Heart right ventricle (tissue), 16 donors: Measurements from ENCODE around the gene TIMP3. TPM values are rescaled to one million over a fixed set of nuclear protein-coding genes. Genes with fewer than 3 reads are reported as not detected.

ENCODE experiments used
- ATAC-seq, 8 donors: fragments of 200-7000 bp; cut with Tn5 transposase; one replicate each; pipeline ENCODE4 v1.9.1; 2020; ENCODE audit warnings: mild to moderate bottlenecking in 8 of 8, moderate library complexity in 8 of 8, moderate number of reproducible peaks in 1 of 8
- DNase-seq, 2 donors: peaks; one replicate each; pipeline ENCODE4 v3.0.0-alpha.2; 2020
- H3K27ac ChIP-seq, 10 donors: fragments of 200-600 bp; sonication (generic) in 2 of 10; one replicate each; pipeline versions ENCODE4 v1.5.0 to v1.8.0; 2020 to 2022; ENCODE audit warnings: mild to moderate bottlenecking in 3 of 10
- H3K27me3 ChIP-seq, 7 donors: fragments of 200-600 bp; one replicate each; pipeline ENCODE4 v1.8.0; 2021 to 2022; ENCODE audit warnings: mild to moderate bottlenecking in 2 of 7
- H3K36me3 ChIP-seq, 9 donors: fragments of 200-600 bp; sonication (generic) in 1 of 9; one replicate each; pipeline versions ENCODE4 v1.5.0 to v1.8.0; 2020 to 2022; ENCODE audit warnings: mild to moderate bottlenecking in 2 of 9
- H3K4me1 ChIP-seq, 9 donors: fragments of 200-600 bp; sonication (generic) in 1 of 9; one replicate each; pipeline versions ENCODE4 v1.5.0 to v1.8.0; 2020 to 2022; ENCODE audit warnings: mild to moderate bottlenecking in 4 of 9
- H3K4me3 ChIP-seq, 10 donors: fragments of 200-600 bp; sonication (generic) in 2 of 10; one replicate each; pipeline versions ENCODE4 v1.5.0 to v1.8.0; 2020 to 2022; ENCODE audit warnings: mild to moderate bottlenecking in 7 of 10, moderate library complexity in 2 of 10
- H3K9me3 ChIP-seq, 11 donors: fragments of 200-600 bp in 10 of 11; sonication (generic) in 2 of 11; one replicate each; pipeline versions ENCODE4 v1.5.0 to v1.8.0; 2013 to 2022; ENCODE audit warnings: mild to moderate bottlenecking in 2 of 11, control low read depth in 1 of 11, moderate library complexity in 1 of 11
- CTCF ChIP-seq, 9 donors: fragments of 200-600 bp; sonication (generic) in 2 of 9; IDR thresholded peaks; one replicate each; pipeline versions ENCODE4 v1.5.0 to v1.8.0; 2021 to 2022; ENCODE audit warnings: antibody characterized with exemption in 9 of 9, mild to moderate bottlenecking in 5 of 9, moderate library complexity in 1 of 9
- WGBS, 2 donors: extraction: QIAGEN DNeasy Blood & Tissue Kit; methylation state at CpG; one replicate each; pipeline ENCODE4 v1.1.7; 2013; ENCODE audit warnings: inconsistent platforms in 1 of 2; 5-methylcytosine and 5-hydroxymethylcytosine counted together
- intact Hi-C, 10 donors: fragments of 100-400 bp; cut with DNase I; formaldehyde crosslinking; loops; one replicate each; pipeline versions ENCODE4 v1.11.1 to v1.14.2; 2022
- polyA plus RNA-seq, 2 donors: library from polyadenylated mRNA; stranded (reverse); fragments of 200-250 nt; gene quantifications; one replicate each; pipeline ENCODE4 v1.2.3, GENCODE V29; 2013
- total RNA-seq, 10 donors: library from RNA; stranded (reverse); fragmentation: NEBNext Ultra II Directional in 3 of 10; extraction: Animal tissue kit (Norgen Biotek cat#: 25700) in 3 of 10; gene quantifications; one replicate each; pipeline versions ENCODE4 v1.2.1 to v1.2.4, GENCODE V29; 2021 to 2023
- donor health status: Arrhythmogenic right ventricular cardiomyopathy.
- donor health status: ischemic (EF 13 %, LVEDD 7.1; RV severe dilation, severe dysfunction).
- donor health status: healthy with polysubstance abuse.
- donor health status: DM: no; HTN: yes; CAD: no.
- donor health status: DM: no; HTN: no; CAD: no.
- donor health status: ischemic (EF 25% LVEDD 6.9; RV normal size, moderate dysfunction).
- donor health status: ischemic (EF 25% LVEDD 5.7; RV mildly dilated, moderate dysfunction).
- donor health status: healthy.
- donor health status: DM: yes; HTN: yes; CAD: no.
- donor health status: Ischemic cardiomyopathy.
- donor health status: ischemic (EF 35%, LVEDD 5.7; RV mildly dilated, moderate dysfunction).
- donor health status: nonischemic (EF 11% LVEDD 7.7; RV severe dilation, severe dysfunction).
- donor health status: DM: yes; HTN: yes; CAD: no.
- donor health status: PGD.
- donor health status: ischemic (EF 29% LVEDD 5.4; RV normal size, mild dysfunction).
- donor health status: nonischemic (EF 23%, LVEDD 6.1; RV moderate dilation, normal function).

TIMP3 gene
- total and polyA plus RNA-seq, 12 donors: 91.9 to 380 (median 157) TPM

GRCh38 chr22:32880061-32880460 lies 78.6 kb downstream of the TIMP3 start:
- Histone ChIP-seq H3K4me3 (no peak overlapping the region), H3K27me3 (peaks cover 0 to 4% (median 0%) of the 10 kb centered on the region in 7 donors), H3K27ac (no peak overlapping the region), H3K9me3 (no peaks in the 10 kb centered on the region), H3K36me3 (no peaks in the 10 kb centered on the region), H3K4me1 (peaks cover 4 to 29% (median 14%) of the 10 kb centered on the region in 9 donors)
- DNase-seq (no peak), ATAC-seq (peak in 1 of 8 donors; percentile 21)
- 77 to 86% methylated on average over 1 to 2 of the region's 2 CpGs for WGBS, 2 donors
- TF ChIP-seq CTCF (IDR thresholded peaks at IDR 0.05): no peak
- intact Hi-C loops: no loop called here

GRCh38 chr22:32880505-32880892 lies 79.0 kb downstream of the TIMP3 start:
- no peaks in the 10 kb centered on the region for H3K9me3 ChIP-seq
- intact Hi-C loops: no loop called here
- ATAC-seq (peak in 1 of 8 donors; percentile 4), DNase-seq (no peak)
- no peaks in the 10 kb centered on the region for H3K36me3 ChIP-seq
- TF ChIP-seq CTCF (IDR thresholded peaks at IDR 0.05): no peak
- no peak overlapping the region for H3K4me3 ChIP-seq
- peaks cover 4 to 29% (median 14%) of the 10 kb centered on the region in 9 donors for H3K4me1 ChIP-seq
- peak overlapping the region in 7 of 10 donors; percentile 6 to 67 (median 52) for H3K27ac ChIP-seq
- peaks cover 0 to 4% (median 0%) of the 10 kb centered on the region in 7 donors for H3K27me3 ChIP-seq
- WGBS, 2 donors: 74 to 78% methylated on average over 7 of the region's 7 CpGs

- no peak for TF ChIP-seq CTCF (IDR thresholded peaks at IDR 0.05)
- Histone ChIP-seq H3K9me3 (no peaks in the 10 kb centered on the region), H3K4me3 (no peak overlapping the region), H3K36me3 (no peaks in the 10 kb centered on the region), H3K27me3 (peaks cover 0 to 4% (median 0%) of the 10 kb centered on the region in 7 donors), H3K4me1 (peaks cover 4 to 29% (median 14%) of the 10 kb centered on the region in 9 donors), H3K27ac (peak overlapping the region in 7 of 10 donors; percentile 6 to 67 (median 52))
- intact Hi-C loops: no loop called here
- WGBS, 2 donors: 14 to 25% methylated on average over 20 of the region's 20 CpGs
- peak; percentile 94 to 98 (median 97) for ATAC-seq
- peak; percentile 87 to 90 for DNase-seq
Observed at GRCh38 chr22:32880893-32881596, 79.5 kb downstream of the TIMP3 start.

GRCh38 chr22:32882360-32882755 lies 80.9 kb downstream of the TIMP3 start:
- H3K4me3 ChIP-seq: no peak overlapping the region

More at GRCh38 chr22:32882360-32882755, 80.9 kb downstream of the TIMP3 start:
- no peak for TF ChIP-seq CTCF (IDR thresholded peaks at IDR 0.05)
- H3K9me3 ChIP-seq: no peaks in the 10 kb centered on the region
- no peaks in the 10 kb centered on the region for H3K36me3 ChIP-seq
- intact Hi-C loops: no loop called here
- ATAC-seq (no peak), DNase-seq (no peak)
- H3K27ac ChIP-seq: peak overlapping the region in 4 of 10 donors; percentile 40 to 53 (median 50)
- WGBS, 2 donors: 60 to 77% methylated on average over 4 of the region's 4 CpGs
- H3K27me3 ChIP-seq: peaks cover 0 to 4% (median 0%) of the 10 kb centered on the region in 7 donors
- H3K4me1 ChIP-seq: peaks cover 4 to 32% (median 17%) of the 10 kb centered on the region in 9 donors
